Activated naive CD4-positive, alpha-beta T cell treated with Interleukin-2 at 50 U/mL for 16 hours (primary cell): ENCODE results near the gene NR2E1.

Source experiments
- DNase-seq: peaks from one replicate; pipeline ENCODE4 v3.0.0-alpha.2; 2020

Gene NR2E1

DNA sequence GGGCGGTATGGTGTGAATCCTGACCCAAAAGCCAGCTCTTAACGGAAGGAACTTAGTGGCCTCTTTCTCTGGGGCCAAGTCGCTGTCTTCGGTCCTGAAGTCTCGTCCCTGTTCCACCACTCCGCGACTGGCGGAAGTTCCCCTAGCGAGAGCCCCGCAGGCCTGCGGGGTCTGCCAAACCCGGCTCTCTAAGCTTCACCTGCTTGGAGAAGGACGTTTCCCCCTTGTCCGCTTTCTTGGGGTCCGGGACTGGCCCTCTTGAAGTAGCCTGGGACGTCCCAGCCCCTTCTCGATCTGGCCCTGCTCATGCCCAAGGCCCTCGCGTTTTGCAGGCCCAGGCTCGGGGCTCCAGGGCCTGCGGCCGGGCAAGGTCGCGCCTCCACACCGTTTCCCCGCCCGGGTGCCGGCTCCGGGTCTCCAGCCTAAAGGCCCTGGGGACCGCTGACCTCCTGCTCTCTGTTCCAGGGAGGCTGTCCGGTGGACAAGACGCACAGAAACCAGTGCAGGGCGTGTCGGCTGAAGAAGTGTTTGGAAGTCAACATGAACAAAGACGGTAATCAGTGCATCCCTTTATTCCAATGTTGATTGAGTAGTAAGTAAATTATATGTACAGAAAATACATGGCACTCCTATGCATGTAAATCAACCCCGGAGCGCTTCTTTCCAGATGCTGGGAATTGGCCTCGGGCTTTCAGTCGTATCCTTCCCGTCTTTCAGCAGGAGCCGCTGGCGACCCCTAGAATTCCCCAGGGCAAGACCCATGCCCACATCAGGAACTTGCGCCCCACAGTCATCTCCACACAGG lies 8.8 kb downstream of the NR2E1 start:
- no peak for DNase-seq

DNA sequence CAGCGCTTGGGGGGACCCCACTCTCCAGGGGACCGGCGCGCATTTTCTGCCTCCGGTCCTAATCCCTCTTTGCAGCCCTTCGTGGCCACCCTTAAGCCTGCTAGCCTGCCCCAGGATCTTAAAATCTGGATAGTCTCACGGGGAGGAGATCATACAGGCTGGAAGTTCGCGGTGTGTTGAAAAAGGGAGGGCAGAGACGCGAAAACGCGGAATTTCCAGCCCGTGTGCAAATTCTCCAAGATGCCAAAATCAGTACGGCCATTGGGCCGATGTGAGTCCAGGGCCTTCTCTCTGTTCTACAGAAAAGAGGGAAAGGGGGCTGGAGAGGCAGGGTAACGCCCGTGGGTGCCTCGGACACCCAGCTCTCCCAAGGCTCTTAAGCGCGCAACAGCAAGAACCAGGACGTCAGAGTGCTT lies 9.4 kb downstream of the NR2E1 start:
- DNase-seq: no peak

DNA sequence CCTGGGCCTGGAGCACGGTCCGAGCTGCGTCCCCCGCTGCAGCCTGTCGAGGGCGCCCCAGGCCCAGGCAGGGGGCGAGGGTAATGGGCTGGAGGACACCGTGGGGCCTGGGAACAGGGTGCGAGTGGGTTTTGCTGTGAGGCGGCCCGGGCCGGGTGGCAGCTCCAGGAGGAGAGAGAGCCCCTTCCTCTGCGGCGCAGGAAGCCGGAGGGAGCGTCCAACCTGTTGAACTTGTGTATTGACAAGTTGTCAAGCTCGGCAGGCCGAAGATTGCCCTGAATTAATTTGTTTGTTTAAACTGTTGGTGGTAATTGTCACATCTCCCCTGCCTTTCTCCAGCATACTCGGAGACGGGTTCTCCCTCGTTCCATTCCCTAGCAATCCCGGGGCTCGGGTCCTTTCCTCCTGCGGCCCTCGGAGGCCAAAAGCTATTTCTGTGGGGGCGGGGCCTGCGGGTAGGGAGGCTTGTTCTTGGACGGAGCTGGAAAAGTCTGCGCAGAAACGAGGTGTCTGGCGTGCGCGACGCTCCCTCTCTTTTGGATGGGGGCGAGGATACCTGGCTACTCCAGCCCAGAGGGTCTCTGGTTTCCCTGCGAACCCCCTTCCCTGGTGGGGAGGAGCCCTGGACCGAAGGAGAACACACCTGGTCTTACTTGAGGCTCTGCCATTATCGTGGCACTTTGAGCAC lies 9.9 kb downstream of the NR2E1 start:
- no peak for DNase-seq

DNA sequence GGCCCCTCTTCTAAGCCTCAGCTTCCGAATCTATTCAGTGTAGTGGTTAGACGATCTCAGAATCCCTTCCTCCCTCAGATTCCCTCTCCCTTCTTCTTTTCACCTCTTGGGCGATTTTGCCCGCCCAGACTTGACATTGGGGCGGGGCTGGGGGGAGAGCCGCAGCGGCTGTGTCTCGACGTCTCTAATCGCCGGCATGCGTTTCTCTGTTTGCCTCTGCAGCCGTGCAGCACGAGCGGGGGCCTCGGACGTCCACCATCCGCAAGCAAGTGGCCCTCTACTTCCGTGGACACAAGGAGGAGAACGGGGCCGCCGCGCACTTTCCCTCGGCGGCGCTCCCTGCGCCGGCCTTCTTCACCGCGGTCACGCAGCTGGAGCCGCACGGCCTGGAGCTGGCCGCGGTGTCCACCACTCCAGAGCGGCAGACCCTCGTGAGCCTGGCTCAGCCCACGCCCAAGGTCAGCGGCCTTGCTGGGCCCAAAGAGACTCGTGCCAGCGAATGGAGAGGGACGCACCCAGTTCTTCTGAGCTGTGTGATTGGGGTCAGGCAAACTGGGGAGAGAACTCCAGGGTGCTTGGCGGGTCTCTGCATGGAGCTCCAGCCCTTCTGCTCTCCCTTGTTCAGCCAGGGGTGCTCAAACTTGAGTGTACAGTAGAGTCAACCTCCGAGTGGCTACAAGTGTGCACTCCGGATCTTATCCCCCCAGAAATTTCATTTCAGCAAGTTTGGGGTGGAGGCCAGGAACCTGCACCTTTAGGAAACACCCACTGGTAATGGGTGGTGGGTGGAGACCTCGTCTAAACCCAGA lies 10.7 kb downstream of the NR2E1 start:
- DNase-seq: no peak

DNA sequence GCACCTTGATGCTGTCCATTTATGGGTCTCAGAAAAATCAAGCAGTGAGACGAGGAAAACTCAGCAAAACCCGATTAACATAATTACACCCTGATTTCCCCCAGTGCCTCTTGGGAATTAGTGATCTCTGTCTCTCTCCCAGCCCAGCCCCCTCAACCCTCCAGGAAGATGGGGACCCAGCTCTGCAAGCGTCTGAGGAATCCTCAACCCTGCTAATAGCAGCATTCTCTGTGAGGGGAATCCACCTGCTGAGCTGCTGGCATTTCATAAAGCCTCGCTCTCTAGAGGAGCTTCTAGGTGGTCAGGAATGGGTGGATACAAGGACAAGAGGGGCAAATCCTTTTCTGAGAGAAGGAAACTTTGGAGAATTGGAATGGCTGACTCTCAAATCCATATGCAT lies 13.9 kb downstream of the NR2E1 start:
- no peak for DNase-seq

DNA sequence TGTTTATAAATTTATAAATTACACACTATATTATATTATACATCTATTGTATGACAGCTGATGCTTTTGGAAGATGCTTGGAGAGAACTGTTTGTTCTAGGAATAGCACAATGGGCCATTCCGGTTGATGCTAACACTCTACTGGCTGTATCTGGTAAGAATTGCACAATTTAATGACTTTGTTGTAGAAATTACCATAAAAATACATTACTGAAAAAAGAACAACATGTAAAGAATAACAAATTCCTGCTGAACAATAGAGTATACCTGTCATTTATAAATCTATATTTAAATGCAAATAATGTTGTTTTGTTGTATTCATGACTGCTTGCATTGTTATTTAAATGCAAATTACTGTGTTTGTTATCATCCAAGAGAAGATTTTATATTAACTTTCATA lies 14.4 kb downstream of the NR2E1 start:
- no peak for DNase-seq

DNA sequence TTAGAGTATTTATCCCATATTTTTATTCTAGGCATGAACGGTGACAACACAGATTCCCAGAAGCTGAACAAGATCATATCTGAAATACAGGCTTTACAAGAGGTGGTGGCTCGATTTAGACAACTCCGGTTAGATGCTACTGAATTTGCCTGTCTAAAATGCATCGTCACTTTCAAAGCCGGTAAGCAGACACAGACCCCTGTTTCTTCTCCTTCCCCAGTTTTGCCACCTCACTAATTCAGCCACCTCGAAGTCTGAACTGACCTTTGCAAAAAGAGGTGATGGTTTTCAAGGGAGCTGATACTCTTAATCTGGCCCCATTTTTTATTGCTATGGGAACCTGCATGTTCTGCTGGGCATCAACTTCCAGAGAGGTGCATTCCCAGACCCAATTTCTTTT lies 15.0 kb downstream of the NR2E1 start:
- no peak for DNase-seq

DNA sequence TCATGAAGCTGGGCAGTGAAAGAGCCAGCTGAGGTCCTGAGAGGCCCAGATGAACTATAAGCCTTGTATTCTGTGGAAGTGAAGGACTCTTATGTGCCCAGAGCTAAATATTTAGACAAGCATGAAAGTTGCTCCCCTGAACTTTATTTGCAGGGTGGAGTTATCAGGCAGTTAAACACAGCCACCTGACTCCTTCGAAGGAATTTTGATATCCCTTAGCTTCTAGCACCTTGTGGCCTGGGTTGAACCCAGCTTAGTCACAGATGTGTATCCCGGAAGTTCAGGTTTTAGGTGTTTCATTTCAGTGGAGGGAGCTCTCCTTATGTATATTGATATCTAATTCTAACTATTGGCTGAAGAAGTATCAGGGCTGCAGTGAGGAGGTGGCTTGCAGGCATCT lies 20.4 kb downstream of the NR2E1 start:
- no peak for DNase-seq

DNA sequence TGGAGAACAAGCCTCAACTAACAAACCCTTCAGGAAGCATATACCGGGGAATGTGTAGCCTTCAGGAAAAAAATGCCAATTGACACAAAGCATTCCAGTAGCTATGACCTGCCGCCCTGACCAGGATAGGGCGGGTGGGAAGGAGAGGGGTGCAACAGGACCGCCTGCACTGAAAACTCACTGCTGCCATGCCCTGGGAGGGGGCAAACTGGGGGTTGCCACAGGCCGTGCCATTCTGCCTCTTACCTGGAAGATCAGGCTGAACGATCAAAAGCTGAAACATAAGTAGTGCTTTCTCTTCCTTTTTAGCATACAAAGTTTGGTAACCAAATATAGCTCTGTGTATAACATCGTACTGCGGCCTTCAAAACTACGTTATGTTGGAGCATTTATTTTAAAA lies 21.7 kb downstream of the NR2E1 start:
- no peak for DNase-seq

DNA sequence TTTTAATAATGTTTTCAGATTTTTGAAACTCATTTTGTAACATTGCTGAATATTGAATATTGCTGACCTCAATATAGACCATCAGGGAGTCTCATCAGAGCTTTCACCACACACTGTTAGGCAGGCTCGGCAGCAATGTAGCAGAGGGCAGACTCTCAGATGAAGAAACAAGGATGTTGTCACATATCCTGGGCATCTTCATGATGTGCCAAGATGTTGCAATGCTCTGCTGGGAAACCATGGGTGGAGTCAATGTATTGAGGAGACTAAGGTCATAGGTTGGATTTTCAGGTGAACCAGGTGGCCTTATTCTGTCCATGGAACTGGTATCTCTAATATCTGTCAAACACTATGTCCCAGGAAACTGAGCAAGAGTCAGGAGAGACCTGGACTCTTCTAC lies 27.3 kb downstream of the NR2E1 start:
- DNase-seq: no peak

DNA sequence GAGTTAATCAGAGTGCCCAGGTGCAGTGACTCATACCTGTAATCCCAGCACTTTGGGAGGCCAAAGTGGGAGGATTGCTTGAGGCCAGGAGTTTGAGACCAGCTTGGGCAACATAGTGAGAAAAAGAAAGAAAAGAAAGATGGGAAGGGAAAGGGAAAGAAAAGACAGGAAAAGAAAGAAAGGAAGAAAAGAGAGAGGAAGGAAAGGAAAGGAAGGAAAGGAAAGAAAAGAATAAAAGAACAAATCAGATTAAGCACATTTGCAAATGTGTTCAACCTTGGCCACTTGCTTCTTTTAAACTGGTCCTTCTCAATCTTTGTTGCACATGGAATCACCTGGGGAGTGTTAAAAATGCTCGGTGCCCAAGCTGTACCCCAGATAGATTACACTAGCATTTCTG lies 28.0 kb downstream of the NR2E1 start:
- DNase-seq: no peak

DNA sequence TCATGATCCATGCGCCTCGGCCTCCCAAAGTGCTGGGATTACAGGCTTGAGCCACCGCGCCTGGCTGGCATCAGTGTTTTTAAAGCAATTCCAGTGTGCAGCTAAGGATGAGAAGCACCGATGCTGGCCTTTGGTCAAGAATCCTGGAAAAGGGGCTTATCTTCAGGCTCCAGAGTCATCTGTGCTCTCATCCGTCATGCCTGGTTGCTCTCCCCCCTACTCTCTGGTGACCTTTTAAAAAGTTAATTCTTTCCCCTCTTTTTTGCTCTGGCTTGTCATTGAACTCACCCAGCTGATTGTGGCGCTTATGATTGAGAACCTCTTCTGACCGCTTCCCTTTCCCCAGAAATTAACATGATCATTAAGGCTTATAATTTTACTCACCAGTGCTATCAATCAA lies 28.7 kb downstream of the NR2E1 start:
- DNase-seq: no peak

DNA sequence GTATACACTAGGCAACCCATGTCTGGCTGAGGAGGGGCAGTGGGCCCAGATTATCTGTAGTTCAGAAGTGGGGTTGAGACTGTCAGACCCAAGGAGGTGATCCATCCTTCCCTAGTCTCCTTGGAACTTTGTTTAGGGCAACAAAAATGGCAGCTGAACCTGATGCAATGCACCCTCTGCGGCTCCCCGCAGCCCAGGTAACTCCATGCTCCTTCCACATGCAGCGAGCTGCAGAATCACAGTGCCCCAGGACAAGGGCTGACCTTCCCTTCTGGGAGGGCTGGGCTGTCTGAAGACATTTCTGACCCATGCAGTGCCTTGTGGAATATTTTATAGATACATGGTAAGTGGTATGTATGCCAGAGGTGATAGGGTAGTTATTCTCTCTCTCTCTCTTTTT lies 29.4 kb downstream of the NR2E1 start:
- DNase-seq: no peak

DNA sequence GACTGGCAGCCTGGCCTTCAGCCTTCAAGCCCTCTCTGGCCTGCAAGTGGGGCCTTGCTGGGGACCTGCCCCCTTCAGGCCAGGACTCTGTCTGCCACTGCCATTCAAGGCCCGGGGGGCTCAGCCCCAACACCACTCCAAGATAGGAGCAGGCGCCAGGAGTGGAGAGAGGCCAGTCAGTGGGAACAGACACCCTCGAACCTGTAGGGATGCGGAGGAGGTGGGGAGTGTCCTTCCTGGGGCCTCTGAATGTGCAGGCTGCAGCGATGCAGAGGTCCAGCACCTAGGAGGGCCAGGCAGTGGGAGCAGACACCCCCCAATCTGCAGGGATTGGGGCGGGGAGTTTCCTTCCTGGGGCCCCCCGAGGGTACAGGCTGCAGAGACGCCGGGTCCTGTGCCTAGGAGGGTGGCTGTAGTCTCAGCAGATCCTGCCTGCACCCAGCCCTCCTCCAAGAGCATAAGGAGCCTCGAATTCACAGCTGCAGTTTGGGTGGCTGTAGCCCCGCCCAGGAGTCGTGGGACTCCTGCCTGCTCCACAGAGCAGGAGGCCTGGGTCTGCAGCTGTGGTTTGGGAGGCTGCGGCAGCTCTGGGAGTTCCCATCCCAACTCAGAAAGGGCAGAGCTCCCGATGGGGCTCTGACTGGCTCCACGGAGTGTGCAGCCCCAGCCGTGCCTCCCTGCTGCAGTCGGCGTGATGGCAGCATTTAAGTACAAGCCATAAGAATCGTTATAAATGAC lies 33.1 kb downstream of the NR2E1 start:
- DNase-seq: no peak

DNA sequence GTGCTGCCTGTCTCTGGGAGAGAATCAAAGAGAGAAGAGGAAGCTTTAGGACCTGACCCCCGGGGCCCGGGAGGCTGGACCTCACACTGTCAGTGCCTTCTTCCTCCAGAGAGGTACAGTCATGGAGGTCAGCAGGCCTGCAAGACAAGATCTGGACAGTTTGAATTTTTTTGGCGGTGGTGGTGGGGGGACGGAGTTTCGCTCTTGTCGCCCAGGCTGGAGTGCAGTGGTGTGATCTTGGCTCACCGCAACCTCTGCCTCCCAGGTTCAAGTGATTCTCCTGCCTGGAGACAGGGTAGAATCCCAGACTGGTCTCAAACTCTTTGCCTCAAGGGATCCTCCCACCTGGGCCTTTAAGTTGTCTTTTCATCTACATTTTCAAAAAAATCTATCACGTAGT lies 34.4 kb downstream of the NR2E1 start:
- DNase-seq: no peak

DNA sequence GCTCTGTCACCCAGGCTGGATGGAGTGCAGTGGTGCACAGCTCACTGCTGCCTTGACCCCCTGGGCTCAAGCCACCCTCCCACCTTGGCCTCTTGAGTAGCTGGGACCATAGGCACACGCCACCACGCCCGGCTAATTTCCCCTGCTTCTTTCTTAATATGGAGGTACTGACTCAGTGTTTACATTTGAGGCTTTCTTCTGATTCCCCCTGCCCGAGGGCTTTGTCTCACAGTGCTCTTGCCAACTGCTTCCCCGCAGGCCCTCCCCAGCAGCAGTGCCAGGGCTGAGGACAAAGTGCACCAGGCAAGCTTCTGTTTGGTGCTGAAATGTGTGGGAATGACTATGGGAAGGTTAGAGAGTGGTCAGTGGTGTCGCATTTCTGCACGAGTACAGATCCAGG lies 34.8 kb downstream of the NR2E1 start:
- DNase-seq: no peak

DNA sequence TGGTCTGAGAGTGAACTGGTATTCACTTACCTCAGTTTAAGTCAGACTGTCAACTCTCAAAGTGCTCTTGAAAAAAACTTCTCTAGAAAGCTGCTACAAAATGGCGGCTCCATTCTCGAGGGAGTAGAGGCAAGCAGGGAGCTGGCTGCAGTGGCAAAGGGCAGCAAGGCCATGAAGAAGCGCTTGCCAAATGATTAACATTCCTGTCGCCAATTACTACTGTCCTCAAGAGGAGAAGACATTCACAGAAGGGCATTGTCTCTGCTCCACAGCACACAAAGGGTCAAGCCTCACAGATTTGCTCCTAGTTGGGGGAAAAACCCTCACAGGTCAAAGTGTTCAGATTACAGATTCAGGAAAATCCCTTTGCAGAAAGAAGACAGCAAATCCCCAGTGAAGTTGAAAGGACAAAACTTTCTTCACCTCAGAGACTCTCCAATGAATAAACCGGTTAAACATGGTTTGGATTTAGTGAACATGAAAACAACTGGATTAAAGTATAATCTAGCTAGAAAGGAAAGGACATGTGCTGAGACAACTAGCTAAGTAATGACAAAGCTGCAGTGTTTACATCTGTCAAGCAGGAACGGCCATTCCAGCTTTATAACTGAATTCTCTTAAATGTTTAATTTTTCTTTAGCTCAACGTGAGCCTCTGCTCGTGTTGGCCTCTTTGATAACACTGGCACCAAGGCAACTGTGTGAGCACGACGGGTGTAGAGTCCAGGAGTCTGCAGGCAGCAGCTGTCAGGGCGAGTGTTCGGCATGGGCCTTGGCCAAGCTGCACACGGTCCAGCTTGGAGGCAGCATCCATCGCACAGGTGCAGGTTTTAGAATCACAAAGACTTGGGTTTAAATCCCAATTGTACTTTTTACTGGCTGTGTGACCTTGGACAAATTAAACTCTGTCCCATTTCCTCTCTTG lies 37.6 kb downstream of the NR2E1 start:
- DNase-seq: no peak

DNA sequence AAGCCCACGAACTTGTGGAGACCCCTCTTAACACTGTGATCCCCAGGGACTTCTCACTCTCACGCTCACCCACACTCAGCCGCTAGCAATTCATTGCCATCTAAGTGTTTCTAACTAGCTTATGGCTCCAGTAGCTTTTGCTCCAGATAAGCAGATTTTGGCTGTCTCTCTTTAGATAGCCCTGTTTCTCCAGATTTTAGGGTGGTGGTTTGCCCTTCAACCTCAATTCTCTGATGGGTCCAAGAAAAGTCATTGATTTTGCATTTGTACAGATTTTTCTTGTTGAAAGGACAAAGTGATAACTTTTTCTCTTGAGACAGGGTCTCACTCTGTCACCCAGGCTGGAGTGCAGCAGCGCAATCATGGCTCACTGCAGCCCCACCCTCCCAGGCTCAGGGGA lies 41.2 kb downstream of the NR2E1 start:
- no peak for DNase-seq

DNA sequence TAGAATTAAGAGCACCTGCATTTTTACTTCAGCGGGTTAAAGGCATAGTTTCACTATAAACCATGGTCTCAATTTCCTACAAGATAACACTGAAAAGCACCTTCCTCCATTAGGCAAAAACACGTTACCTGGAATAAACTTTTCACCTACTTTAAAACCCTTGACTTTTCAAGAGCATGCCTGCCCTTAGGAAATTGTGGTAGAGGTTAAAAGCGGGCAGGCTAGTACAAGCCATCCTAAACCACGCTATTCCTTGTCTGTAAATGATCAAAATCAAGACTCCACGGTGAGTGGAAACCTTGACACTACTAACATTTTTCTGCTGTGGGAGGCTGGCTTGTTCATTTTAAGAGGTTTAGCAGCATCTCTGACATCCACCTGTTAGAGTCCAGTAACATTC lies 43.9 kb downstream of the NR2E1 start:
- DNase-seq: no peak

DNA sequence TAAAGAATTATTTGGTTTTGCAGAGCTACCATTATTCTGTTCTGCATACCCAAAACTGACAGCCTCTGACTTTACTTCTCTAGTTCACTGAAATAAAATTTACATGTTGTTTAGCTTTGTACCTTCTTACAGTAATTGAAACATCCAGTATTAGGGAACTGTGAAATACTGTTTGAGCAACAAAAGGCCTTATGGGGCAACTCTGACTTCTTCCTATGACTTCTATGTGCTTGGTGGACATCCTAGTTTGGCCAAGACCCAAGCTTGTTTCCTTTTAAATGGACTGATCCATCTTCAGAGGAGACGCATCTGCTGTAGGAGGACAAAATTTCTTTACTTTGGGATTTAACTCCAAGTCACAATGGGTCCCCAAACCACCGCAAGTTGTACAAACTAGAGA lies 44.7 kb downstream of the NR2E1 start:
- no peak for DNase-seq

DNA sequence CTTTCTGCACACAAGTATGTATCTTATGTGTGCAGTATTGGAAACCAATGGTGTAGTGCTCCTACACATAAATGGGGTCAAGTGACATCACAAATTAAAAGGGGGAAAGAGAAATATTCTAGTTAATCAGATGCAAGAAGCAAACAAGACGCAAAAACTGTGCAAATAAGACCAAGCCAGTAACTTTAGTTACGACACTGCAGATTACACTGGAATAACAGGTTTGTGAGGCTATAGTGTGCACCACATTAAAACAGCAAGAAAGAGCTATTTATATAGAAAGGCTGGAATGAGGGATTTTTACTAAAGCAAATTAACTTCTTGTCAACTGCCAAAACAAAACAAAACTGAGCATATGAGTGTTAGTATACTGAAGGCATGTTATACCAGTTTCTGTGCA lies 45.8 kb downstream of the NR2E1 start:
- DNase-seq: no peak

DNA sequence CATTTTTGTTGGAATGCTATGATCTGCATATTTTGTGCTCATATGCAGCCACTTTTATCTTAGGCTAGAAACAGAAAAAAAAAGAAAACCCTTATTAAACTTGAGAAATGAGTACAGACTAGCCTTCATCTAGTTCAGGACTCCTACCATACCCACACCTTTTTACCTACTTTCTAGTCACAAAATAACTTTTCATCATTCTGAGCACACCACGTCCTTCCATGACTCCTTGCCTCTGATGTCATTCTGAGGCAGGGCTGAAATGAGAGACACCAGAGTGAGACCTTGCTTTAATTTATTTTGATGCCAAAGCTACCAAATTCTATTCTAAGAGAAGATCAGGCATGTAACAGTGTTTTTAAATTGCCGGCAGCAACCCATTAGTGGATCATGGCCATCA lies 56.2 kb downstream of the NR2E1 start:
- DNase-seq: no peak
